Fibroblast of lung (primary cell): ENCODE results near the gene PPFIBP2. TPM values are rescaled to one million over a fixed set of nuclear protein-coding genes. Genes with fewer than 3 reads are reported as not detected.

ENCODE experiments used
- DNase-seq, 2 donors: peaks; one replicate each; pipeline versions ENCODE4 v3.0.0 to v3.0.0-alpha.2; 2010; ENCODE audit warnings: low read depth in 2 of 2
- H2AFZ ChIP-seq: 2 replicates; pipeline ENCODE4 v1.5.1; 2012; ENCODE audit warnings: low read length, control low read depth, inconsistent platforms
- H3K27ac ChIP-seq: 2 replicates; pipeline ENCODE4 v1.5.1; 2011; ENCODE audit warnings: low read length, control low read depth; ENCODE audit not compliant: insufficient read depth
- H3K27me3 ChIP-seq: 2 replicates; pipeline ENCODE4 v1.5.1; 2011; ENCODE audit warnings: mild to moderate bottlenecking, low read length; ENCODE audit not compliant: control insufficient read depth, insufficient read depth
- H3K36me3 ChIP-seq: 2 replicates; pipeline ENCODE4 v1.5.1; 2011; ENCODE audit warnings: low read length; ENCODE audit not compliant: control insufficient read depth, insufficient read depth
- H3K4me1 ChIP-seq: 2 replicates; pipeline ENCODE4 v1.5.1; 2011; ENCODE audit warnings: low read length; ENCODE audit not compliant: control insufficient read depth, insufficient read depth; ENCODE audit errors: extremely low read depth
- H3K4me2 ChIP-seq: 2 replicates; pipeline ENCODE4 v1.5.1; 2011; ENCODE audit warnings: low read length, control low read depth; ENCODE audit not compliant: insufficient read depth; ENCODE audit errors: extremely low read depth
- H3K4me3 ChIP-seq, 4 experiments: fragments of 200-600 bp in 1 of 4; sonication (generic) in 1 of 4; replicated peaks in 1 of 4; 2 replicates each; pipeline ENCODE4 v1.5.1; 2011 to 2016; ENCODE audit warnings: low read length in 4 of 4, low read depth in 3 of 4, mild to moderate bottlenecking in 3 of 4, control low read depth in 2 of 4, inconsistent platforms in 1 of 4, mixed read lengths in 1 of 4; ENCODE audit not compliant: insufficient read depth in 1 of 4; ENCODE audit errors: control extremely low read depth in 1 of 4
- H3K79me2 ChIP-seq: 2 replicates; pipeline ENCODE4 v1.5.1; 2012; ENCODE audit warnings: mild to moderate bottlenecking, low read length, inconsistent platforms; ENCODE audit not compliant: control insufficient read depth, insufficient read depth
- H3K9ac ChIP-seq: 2 replicates; pipeline ENCODE4 v1.5.1; 2011; ENCODE audit warnings: mild to moderate bottlenecking, low read length, control low read depth; ENCODE audit not compliant: insufficient read depth
- H3K9me3 ChIP-seq: 2 replicates; pipeline ENCODE4 v1.5.1; 2012; ENCODE audit warnings: low read depth, low read length; ENCODE audit not compliant: control insufficient read depth, insufficient read depth
- H4K20me1 ChIP-seq: 2 replicates; pipeline ENCODE4 v1.5.1; 2011; ENCODE audit warnings: low read length; ENCODE audit not compliant: control insufficient read depth, insufficient read depth; ENCODE audit errors: extremely low read depth
- EZH2 ChIP-seq: IDR thresholded peaks from 2 replicates; pipeline ENCODE4 v1.5.1; 2012; ENCODE audit warnings: low read length, control low read depth, mild to moderate bottlenecking; ENCODE audit errors: missing control alignments
- polyA plus RNA-seq, 2 donors: library from polyadenylated mRNA; depleted of rRNA in 1 of 2; stranded (reverse) in 1 of 2; unstranded in 1 of 2; fragments of >200 nt; gene quantifications; 2 replicates each; pipeline ENCODE4 v1.2.1, GENCODE V29; 2011 to 2012; ENCODE audit warnings: missing spikeins in 1 of 2
- total RNA-seq: library from RNA; depleted of rRNA; stranded (reverse); fragments of >200 nt; gene quantifications from 2 replicates; pipeline ENCODE4 v1.2.1, GENCODE V29; 2014
- TF ChIP-seq, protein P1 (sequence below), 2 donors: IDR thresholded peaks in 1 of 2; conservative IDR thresholded peaks in 1 of 2; 1 replicate in 1 of 2; 2 replicates in 1 of 2; pipeline ENCODE4 v1.5.1; 2011 to 2012; ENCODE audit warnings: low read length in 2 of 2, control low read depth in 1 of 2, inconsistent platforms in 1 of 2, low read depth in 1 of 2, mild to moderate bottlenecking in 1 of 2

PPFIBP2 gene
- total and polyA plus RNA-seq, 2 donors (not counting 1 experiment from before 2014, with no cell fraction given) = 11.4 to 38.8 TPM

GRCh38 chr11:7605186-7605943 lies 91.6 kb downstream of the PPFIBP2 start:
- no peak overlapping the region for H3K4me2 ChIP-seq
- no peaks in the 10 kb centered on the region for H3K36me3 ChIP-seq
- no peaks in the 10 kb centered on the region for H3K4me1 ChIP-seq
- TF ChIP-seq, protein P1, sequence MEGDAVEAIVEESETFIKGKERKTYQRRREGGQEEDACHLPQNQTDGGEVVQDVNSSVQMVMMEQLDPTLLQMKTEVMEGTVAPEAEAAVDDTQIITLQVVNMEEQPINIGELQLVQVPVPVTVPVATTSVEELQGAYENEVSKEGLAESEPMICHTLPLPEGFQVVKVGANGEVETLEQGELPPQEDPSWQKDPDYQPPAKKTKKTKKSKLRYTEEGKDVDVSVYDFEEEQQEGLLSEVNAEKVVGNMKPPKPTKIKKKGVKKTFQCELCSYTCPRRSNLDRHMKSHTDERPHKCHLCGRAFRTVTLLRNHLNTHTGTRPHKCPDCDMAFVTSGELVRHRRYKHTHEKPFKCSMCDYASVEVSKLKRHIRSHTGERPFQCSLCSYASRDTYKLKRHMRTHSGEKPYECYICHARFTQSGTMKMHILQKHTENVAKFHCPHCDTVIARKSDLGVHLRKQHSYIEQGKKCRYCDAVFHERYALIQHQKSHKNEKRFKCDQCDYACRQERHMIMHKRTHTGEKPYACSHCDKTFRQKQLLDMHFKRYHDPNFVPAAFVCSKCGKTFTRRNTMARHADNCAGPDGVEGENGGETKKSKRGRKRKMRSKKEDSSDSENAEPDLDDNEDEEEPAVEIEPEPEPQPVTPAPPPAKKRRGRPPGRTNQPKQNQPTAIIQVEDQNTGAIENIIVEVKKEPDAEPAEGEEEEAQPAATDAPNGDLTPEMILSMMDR (conservative IDR thresholded peaks at IDR 0.05 in 1 of 2, IDR thresholded peaks at IDR 0.05 in 1 of 2; ENCODE audit: low read depth in 1 of 2, low read length in 2 of 2) = no peak
- no peak for TF ChIP-seq EZH2
- no peaks in the 10 kb centered on the region for H4K20me1 ChIP-seq
- no peak overlapping the region for H3K9ac ChIP-seq
- H3K79me2 ChIP-seq = no peaks in the 10 kb centered on the region
- no peak overlapping the region for H2AFZ ChIP-seq
- H3K9me3 ChIP-seq = no peaks in the 10 kb centered on the region
- no peak overlapping the region for H3K27ac ChIP-seq
- DNase-seq = peak in 1 of 2 donors; percentile 79
- H3K4me3 ChIP-seq = no peak overlapping the region
- no peaks in the 10 kb centered on the region for H3K27me3 ChIP-seq

- Histone ChIP-seq H4K20me1 (no peaks in the 10 kb centered on the region), H2AFZ (no peak overlapping the region), H3K27me3 (no peaks in the 10 kb centered on the region), H3K9ac (no peak overlapping the region), H3K79me2 (no peaks in the 10 kb centered on the region), H3K27ac (no peak overlapping the region), H3K36me3 (no peaks in the 10 kb centered on the region), H3K9me3 (no peaks in the 10 kb centered on the region), H3K4me1 (no peaks in the 10 kb centered on the region), H3K4me2 (no peak overlapping the region), H3K4me3 (no peak overlapping the region)
- no peak for DNase-seq
- TF ChIP-seq, protein P1 (conservative IDR thresholded peaks at IDR 0.05 in 1 of 2, IDR thresholded peaks at IDR 0.05 in 1 of 2; ENCODE audit: low read depth in 1 of 2, low read length in 2 of 2) = no peak
- TF ChIP-seq EZH2 = no peak
These were observed 92.7 kb downstream of the PPFIBP2 start for GRCh38 chr11:7606496-7606895.

DNA sequence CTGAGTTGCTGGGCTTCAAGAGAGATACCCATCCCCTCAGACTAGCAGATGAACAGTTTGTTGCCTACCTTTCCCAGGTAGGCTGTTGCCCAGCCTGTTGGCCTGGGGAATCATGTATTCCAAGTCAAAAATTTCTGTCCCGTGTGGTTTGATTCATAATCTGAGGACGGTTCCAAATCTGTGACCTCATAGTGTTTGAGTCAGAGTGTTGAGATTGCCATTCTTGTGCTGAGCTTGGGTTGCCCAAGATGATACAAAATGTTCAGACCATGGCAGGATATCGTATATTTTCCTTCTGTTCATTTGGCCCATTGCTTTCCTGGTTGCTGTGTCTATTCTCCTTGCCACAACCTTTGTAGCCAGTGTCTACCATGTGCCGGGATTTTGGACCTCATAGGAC lies 95.2 kb downstream of the PPFIBP2 start:
- no peaks in the 10 kb centered on the region for H3K79me2 ChIP-seq
- DNase-seq = no peak

More for the DNA sequence above, 95.2 kb downstream of the PPFIBP2 start:
- Histone ChIP-seq H3K9ac (no peak overlapping the region), H2AFZ (no peak overlapping the region), H3K27ac (no peak overlapping the region), H3K4me3 (no peak overlapping the region), H3K4me1 (no peaks in the 10 kb centered on the region), H3K4me2 (no peak overlapping the region), H4K20me1 (no peaks in the 10 kb centered on the region), H3K27me3 (no peaks in the 10 kb centered on the region), H3K9me3 (no peaks in the 10 kb centered on the region), H3K36me3 (no peaks in the 10 kb centered on the region)
- no peak for TF ChIP-seq EZH2
- TF ChIP-seq, protein P1 (conservative IDR thresholded peaks at IDR 0.05 in 1 of 2, IDR thresholded peaks at IDR 0.05 in 1 of 2; ENCODE audit: low read depth in 1 of 2, low read length in 2 of 2) = no peak
